H1 (cell line): ENCODE results near the gene EML4. TPM values are rescaled to one million over a fixed set of nuclear protein-coding genes. Genes with fewer than 3 reads are reported as not detected.

Source experiments
- CTCF ChIA-PET: fragments of 300-600 bp; sonication (Branson Sonifier 250); formaldehyde crosslinking; loops from one replicate; lab custom pipeline; 2021; ENCODE audit not compliant: partially characterized antibody; lab: Charles Lee
- POLR2A ChIA-PET: fragments of 300-600 bp; sonication (Branson Sonifier 250); formaldehyde crosslinking; loops from one replicate; lab custom pipeline; 2021; ENCODE audit warnings: inconsistent platforms; ENCODE audit not compliant: partially characterized antibody; lab: Charles Lee
- DNase-seq, 2 experiments: peaks; one replicate each; pipeline versions ENCODE4 v3.0.0 to v3.0.0-alpha.2; 2010 to 2022; ENCODE audit warnings: low spot score in 2 of 2, low read depth in 1 of 2, mixed read lengths in 1 of 2
- FAIRE-seq: peaks from 2 replicates; lab custom pipeline; 2011; peaks lifted over from hg19 to GRCh38; lab: Jason Lieb, UNC
- H2AFZ ChIP-seq: 2 replicates; pipeline ENCODE4 v1.8.1; 2012; ENCODE audit warnings: low read length, inconsistent platforms
- H2AK5ac ChIP-seq: 2 replicates; pipeline ENCODE4 v1.6.1; 2013; ENCODE audit warnings: low read depth, low read length
- H2BK120ac ChIP-seq: replicated peaks from 2 replicates; pipeline ENCODE3; 2013; ENCODE audit warnings: low read depth, low read length, inconsistent platforms
- H2BK12ac ChIP-seq: 2 replicates; pipeline ENCODE4 v1.6.1; 2013; ENCODE audit warnings: low read depth, low read length
- H2BK15ac ChIP-seq: 2 replicates; pipeline ENCODE4 v1.6.1; 2013; ENCODE audit warnings: low read length
- H2BK20ac ChIP-seq: 2 replicates; pipeline ENCODE4 v1.6.1; 2013; ENCODE audit warnings: low read length
- H2BK5ac ChIP-seq: 2 replicates; pipeline ENCODE4 v1.6.1; 2013; ENCODE audit warnings: low read depth, low read length
- H3K14ac ChIP-seq: 2 replicates; pipeline ENCODE4 v1.6.1; 2013; ENCODE audit warnings: inconsistent platforms; ENCODE audit not compliant: insufficient read length
- H3K18ac ChIP-seq: 2 replicates; pipeline ENCODE4 v1.6.1; 2013; ENCODE audit warnings: low read length; ENCODE audit errors: extremely low read depth
- H3K23ac ChIP-seq: 2 replicates; pipeline ENCODE4 v1.6.1; 2013; ENCODE audit warnings: inconsistent platforms; ENCODE audit not compliant: insufficient read length
- H3K23me2 ChIP-seq: 2 replicates; pipeline ENCODE4 v1.6.1; 2013; ENCODE audit warnings: low read depth, low read length
- H3K27ac ChIP-seq: 2 replicates; pipeline ENCODE4 v1.6.1; 2011; ENCODE audit warnings: low read depth, low read length, inconsistent platforms
- H3K27me3 ChIP-seq, 4 experiments: replicated peaks in 1 of 4; 1 replicate in 1 of 4; 2 replicates in 3 of 4; pipeline versions ENCODE4 v1.6.1 to v1.8.1; 2011 to 2013; ENCODE audit warnings: low read length in 3 of 4, mild to moderate bottlenecking in 3 of 4, inconsistent platforms in 2 of 4, mixed read lengths in 2 of 4, moderate library complexity in 1 of 4; ENCODE audit not compliant: control insufficient read depth in 3 of 4, insufficient read depth in 3 of 4; ENCODE audit errors: extremely low read depth in 1 of 4
- H3K36me3 ChIP-seq, 4 experiments: 2 replicates each; pipeline versions ENCODE4 v1.6.1 to v1.8.1; 2011 to 2013; ENCODE audit warnings: mild to moderate bottlenecking in 4 of 4, low read length in 3 of 4, moderate library complexity in 2 of 4, control low read depth in 1 of 4, inconsistent platforms in 1 of 4; ENCODE audit not compliant: insufficient read depth in 4 of 4, control insufficient read depth in 2 of 4
- H3K4ac ChIP-seq: replicated peaks from 2 replicates; pipeline ENCODE3; 2013; ENCODE audit warnings: low read length, low read depth, mixed read lengths, inconsistent platforms; ENCODE audit not compliant: insufficient read length
- H3K4me1 ChIP-seq, 4 experiments: replicated peaks in 1 of 4; 1 replicate in 1 of 4; 2 replicates in 3 of 4; pipeline versions ENCODE4 v1.6.1 to v1.8.1; 2011 to 2013; ENCODE audit warnings: low read length in 3 of 4, inconsistent platforms in 2 of 4, mixed read lengths in 1 of 4; ENCODE audit not compliant: insufficient read depth in 4 of 4, control insufficient read depth in 3 of 4
- H3K4me2 ChIP-seq, 2 experiments: 2 replicates each; pipeline versions ENCODE4 v1.6.1 to v1.8.1; 2011 to 2013; ENCODE audit warnings: low read depth in 2 of 2, low read length in 2 of 2, control low read depth in 1 of 2, inconsistent platforms in 1 of 2, mild to moderate bottlenecking in 1 of 2; ENCODE audit not compliant: insufficient read depth in 1 of 2
- H3K4me3 ChIP-seq, 4 experiments: fragments of 200-600, 300-600 bp in 1 of 4; sonication (generic), shearing (Covaris generic), sonication (Bioruptor Twin) in 1 of 4; 2 replicates each; pipeline versions ENCODE4 v1.5.1 to v1.8.1; 2011 to 2016; ENCODE audit warnings: low read length in 4 of 4, low read depth in 3 of 4, control low read depth in 2 of 4, inconsistent platforms in 2 of 4, mild to moderate bottlenecking in 2 of 4, mixed read lengths in 1 of 4, moderate library complexity in 1 of 4; ENCODE audit not compliant: insufficient read depth in 2 of 4; ENCODE audit errors: extremely low read depth in 1 of 4
- H3K56ac ChIP-seq: replicated peaks from 2 replicates; pipeline ENCODE3; 2013; ENCODE audit warnings: low read depth, mild to moderate bottlenecking, mixed read lengths, low read length, inconsistent platforms; ENCODE audit not compliant: insufficient read length
- H3K79me1 ChIP-seq: 2 replicates; pipeline ENCODE4 v1.6.1; 2013; ENCODE audit warnings: low read depth, low read length, control low read depth
- H3K79me2 ChIP-seq, 2 experiments: 2 replicates each; pipeline versions ENCODE4 v1.6.1 to v1.8.1; 2012 to 2013; ENCODE audit warnings: low read length in 2 of 2, mild to moderate bottlenecking in 2 of 2, inconsistent platforms in 1 of 2; ENCODE audit not compliant: insufficient read depth in 2 of 2, control insufficient read depth in 1 of 2
- H3K9ac ChIP-seq, 4 experiments: replicated peaks in 1 of 4; 1 replicate in 1 of 4; 2 replicates in 3 of 4; pipeline versions ENCODE4 v1.6.1 to v1.8.1; 2011 to 2013; ENCODE audit warnings: low read depth in 3 of 4, low read length in 3 of 4, control low read depth in 2 of 4, mild to moderate bottlenecking in 2 of 4, moderate library complexity in 2 of 4, inconsistent platforms in 1 of 4; ENCODE audit errors: extremely low read depth in 1 of 4
- H3K9me3 ChIP-seq, 2 experiments: 2 replicates each; pipeline versions ENCODE4 v1.6.1 to v1.8.1; 2012 to 2013; ENCODE audit warnings: mild to moderate bottlenecking in 2 of 2, moderate library complexity in 2 of 2, control low read depth in 1 of 2, inconsistent platforms in 1 of 2, low read depth in 1 of 2, low read length in 1 of 2, mixed read lengths in 1 of 2; ENCODE audit not compliant: insufficient read depth in 2 of 2
- H4K20me1 ChIP-seq, 2 experiments: replicated peaks in 1 of 2; 2 replicates each; pipeline versions ENCODE3 to v1.8.1; 2011 to 2013; ENCODE audit warnings: inconsistent platforms in 2 of 2, low read length in 2 of 2, mild to moderate bottlenecking in 1 of 2; ENCODE audit not compliant: insufficient read depth in 2 of 2, control insufficient read depth in 1 of 2
- H4K5ac ChIP-seq: 2 replicates; pipeline ENCODE4 v1.6.1; 2013; ENCODE audit warnings: low read length, low read depth, mixed read lengths, inconsistent platforms; ENCODE audit not compliant: insufficient read length
- H4K8ac ChIP-seq: 2 replicates; pipeline ENCODE4 v1.8.0; 2013; ENCODE audit warnings: mild to moderate bottlenecking, moderate library complexity, low read length, inconsistent platforms; ENCODE audit not compliant: insufficient read depth; ENCODE audit errors: extremely low read depth
- H4K91ac ChIP-seq: replicated peaks from 2 replicates; pipeline ENCODE3; 2013; ENCODE audit warnings: low read length, mixed read lengths, inconsistent platforms; ENCODE audit not compliant: insufficient read length
- CEBPB ChIP-seq: IDR thresholded peaks from 2 replicates; pipeline ENCODE4 v1.6.1; 2012; ENCODE audit warnings: low read depth, low read length
- CHD2 ChIP-seq: IDR thresholded peaks from 2 replicates; pipeline ENCODE4 v1.6.1; 2012; ENCODE audit warnings: low read length, improper control_type of control experiment
- CTBP2 ChIP-seq: IDR thresholded peaks from 2 replicates; pipeline ENCODE4 v1.7.0; 2011; ENCODE audit warnings: borderline replicate concordance, mild to moderate bottlenecking, moderate library complexity, mixed read lengths, low read length; ENCODE audit not compliant: insufficient read depth, insufficient read length
- KDM1A ChIP-seq: fragments of 200-600, 300-600 bp; sonication (generic); IDR thresholded peaks from 2 replicates; pipeline ENCODE4 v1.7.1; 2016; ENCODE audit warnings: mild to moderate bottlenecking, low read length, borderline replicate concordance
- KDM5A ChIP-seq: fragments of 200-600 bp; IDR thresholded peaks from 2 replicates; pipeline ENCODE4 v1.7.1; 2012; ENCODE audit warnings: mild to moderate bottlenecking, low read length, inconsistent platforms, mixed read lengths
- WGBS, 2 experiments: shearing (Covaris generic) in 1 of 2; methylation state at CpG; one replicate each; pipeline versions ENCODE4 v1.1.6 to v1.1.7; 2013 to 2015; ENCODE audit warnings: low lambda C conversion rate in 2 of 2, mixed read lengths in 2 of 2, inconsistent platforms in 1 of 2, low coverage in 1 of 2, missing lambda C conversion rate in 1 of 2; ENCODE audit not compliant: insufficient replicate concordance in 2 of 2, insufficient coverage in 1 of 2, insufficient read length in 1 of 2; ENCODE audit errors: extremely low coverage in 1 of 2, missing lambda C conversion rate in 1 of 2; 5-methylcytosine and 5-hydroxymethylcytosine counted together
- polyA plus RNA-seq, 7 experiments: library from polyadenylated mRNA; depleted of rRNA in 3 of 7; stranded (reverse) in 5 of 7; unstranded in 2 of 7; fragments of >200 nt in 5 of 7; fragments of 200-250 nt in 2 of 7; gene quantifications; 1 replicate in 5 of 7; 2 replicates in 1 of 7; 4 replicates in 1 of 7; pipeline versions ENCODE4 v1.2.1 to v1.2.3, GENCODE V29; 2011 to 2013; ENCODE audit warnings: missing spikeins in 2 of 7, mixed read lengths in 2 of 7
- total RNA-seq: library from RNA; stranded (reverse); fragmentation: NEBNext Ultra II Directional; extraction: Animal tissue kit (Norgen Biotek cat#: 25700); gene quantifications from 2 replicates; pipeline ENCODE4 v1.2.1, GENCODE V29; 2021
- TF ChIP-seq, protein P1 (sequence below): IDR thresholded peaks from 2 replicates; pipeline ENCODE4 v1.6.1; 2011; ENCODE audit warnings: low read depth, mild to moderate bottlenecking, low read length; ENCODE audit not compliant: insufficient read depth

EML4 gene
- total and polyA plus RNA-seq, 2 of the 8 experiments (the other 6 are each of a cell fraction or from before 2014, with no cell fraction given), result 50.1 to 104 TPM

DNA sequence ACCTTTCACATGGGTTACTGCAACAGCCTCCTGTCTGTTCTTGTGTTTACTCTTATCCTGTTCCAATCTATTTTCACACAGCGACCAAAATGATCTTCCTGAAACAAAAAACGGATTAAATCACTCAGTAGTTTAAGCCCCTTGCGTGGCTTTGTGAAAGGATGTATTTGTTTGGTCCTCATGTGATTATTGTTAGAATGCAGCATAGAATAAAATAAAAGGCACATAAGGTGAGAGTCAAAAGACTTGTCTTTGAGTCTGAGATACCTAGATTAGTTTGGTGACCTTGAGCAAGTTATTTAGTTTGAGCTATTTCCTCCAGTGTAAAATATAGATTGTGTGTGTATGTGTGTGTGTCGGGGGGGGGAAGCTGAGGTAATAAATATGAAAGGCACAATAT, 72.4 kb downstream of the EML4 start:
- DNase-seq (no peak), FAIRE-seq (no peak)
- H3K4me1 ChIP-seq, result no peaks in the 10 kb centered on the region
- H3K79me1 ChIP-seq, result peaks cover 3% of the 10 kb centered on the region; the same call in 1 of the 2 replicates
- peaks cover 0 to 61% of the 10 kb centered on the region in 2 experiments; a peak in 2 of 4 replicates for H3K79me2 ChIP-seq
- POLR2A ChIA-PET, result interaction anchor here (0.9 kb wide), 1 partner anchor 144 kb away, joined by 3 read pairs; no protein-coding TSS in a partner anchor
- no peak overlapping the region for H3K56ac ChIP-seq
- no peak overlapping the region for H4K8ac ChIP-seq
- WGBS, 2 experiments, result 88 to 100% methylated on average over 1 to 4 of the region's 4 CpGs
- no peak overlapping the region for H2AFZ ChIP-seq
- no peak overlapping the region for H2BK12ac ChIP-seq
- no peak overlapping the region for H3K4me2 ChIP-seq
- no peak overlapping the region for H2BK15ac ChIP-seq
- no peak overlapping the region for H3K4ac ChIP-seq
- TF ChIP-seq CTBP2, result no peak
- TF ChIP-seq CEBPB, result no peak
- TF ChIP-seq KDM1A, result no peak
- no peak for TF ChIP-seq KDM5A
- TF ChIP-seq, protein P1, sequence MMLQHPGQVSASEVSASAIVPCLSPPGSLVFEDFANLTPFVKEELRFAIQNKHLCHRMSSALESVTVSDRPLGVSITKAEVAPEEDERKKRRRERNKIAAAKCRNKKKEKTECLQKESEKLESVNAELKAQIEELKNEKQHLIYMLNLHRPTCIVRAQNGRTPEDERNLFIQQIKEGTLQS, result no peak
- no peak for TF ChIP-seq CHD2
- H2AK5ac ChIP-seq, result no peak overlapping the region
- peaks cover 0 to 10% (median 0%) of the 10 kb centered on the region in 4 experiments; a peak in 2 of 8 replicates for H3K36me3 ChIP-seq
- H2BK5ac ChIP-seq, result no peak overlapping the region
- no peak overlapping the region for H2BK20ac ChIP-seq
- H4K20me1 ChIP-seq, result peaks cover 0 to 2% of the 10 kb centered on the region in 2 experiments
- H3K14ac ChIP-seq, result no peak overlapping the region
- H3K23me2 ChIP-seq, result no peaks in the 10 kb centered on the region
- H3K9me3 ChIP-seq, result no peaks in the 10 kb centered on the region
- no peak overlapping the region for H3K4me3 ChIP-seq
- H3K18ac ChIP-seq, result no peak overlapping the region
- H3K23ac ChIP-seq, result no peak overlapping the region
- H3K27ac ChIP-seq, result no peak overlapping the region
- CTCF ChIA-PET, result interaction anchor here (0.6 to 4.8 kb wide), 13 partner anchors 11 to 388 kb away, joined by 3 to 34 read pairs (median 5); no protein-coding TSS in a partner anchor
- H3K27me3 ChIP-seq, result no peaks in the 10 kb centered on the region
- H4K5ac ChIP-seq, result no peak overlapping the region
- no peak overlapping the region for H3K9ac ChIP-seq
- H4K91ac ChIP-seq, result no peak overlapping the region
- no peak overlapping the region for H2BK120ac ChIP-seq
